Measurements from ENCODE around the gene MAGI1.

MAGI1 gene

DNA sequence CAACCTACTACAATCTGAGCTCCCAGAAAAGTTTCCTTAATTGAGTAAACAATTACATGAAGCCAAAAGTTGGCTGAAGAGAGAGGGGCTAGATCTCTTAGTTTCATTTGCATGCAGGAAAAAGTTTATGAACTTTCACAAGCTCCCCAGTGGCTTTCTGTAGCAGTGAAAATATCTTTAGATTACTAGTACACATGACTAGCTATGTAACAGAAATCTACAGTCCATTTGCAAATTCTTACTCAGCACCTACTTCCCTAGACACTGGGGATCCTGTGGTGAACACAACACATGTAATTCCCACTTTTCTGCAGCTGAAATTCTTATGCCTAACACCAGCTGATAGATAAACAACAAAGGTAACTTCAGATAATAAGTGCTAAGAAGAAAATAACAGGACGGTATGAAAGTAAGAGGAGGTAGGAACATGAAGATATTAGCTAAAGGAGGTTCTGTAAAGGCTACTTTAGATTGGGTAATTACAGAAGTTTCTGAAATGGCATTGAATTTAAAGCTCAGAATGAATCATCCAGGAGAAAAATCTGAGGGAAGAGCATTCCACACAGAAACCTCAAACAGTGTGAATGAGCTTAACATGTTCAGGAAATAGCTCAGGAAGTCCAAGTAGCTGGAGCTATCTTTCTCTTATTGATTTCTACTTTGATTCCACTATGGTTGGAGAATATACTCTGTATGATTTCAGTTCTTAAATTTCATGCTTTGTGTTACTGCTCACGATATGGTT is 204.8 kb downstream of the MAGI1 start:
- peak; percentile 72 for DNase-seq (ENCODE audit: low spot score)

DNA sequence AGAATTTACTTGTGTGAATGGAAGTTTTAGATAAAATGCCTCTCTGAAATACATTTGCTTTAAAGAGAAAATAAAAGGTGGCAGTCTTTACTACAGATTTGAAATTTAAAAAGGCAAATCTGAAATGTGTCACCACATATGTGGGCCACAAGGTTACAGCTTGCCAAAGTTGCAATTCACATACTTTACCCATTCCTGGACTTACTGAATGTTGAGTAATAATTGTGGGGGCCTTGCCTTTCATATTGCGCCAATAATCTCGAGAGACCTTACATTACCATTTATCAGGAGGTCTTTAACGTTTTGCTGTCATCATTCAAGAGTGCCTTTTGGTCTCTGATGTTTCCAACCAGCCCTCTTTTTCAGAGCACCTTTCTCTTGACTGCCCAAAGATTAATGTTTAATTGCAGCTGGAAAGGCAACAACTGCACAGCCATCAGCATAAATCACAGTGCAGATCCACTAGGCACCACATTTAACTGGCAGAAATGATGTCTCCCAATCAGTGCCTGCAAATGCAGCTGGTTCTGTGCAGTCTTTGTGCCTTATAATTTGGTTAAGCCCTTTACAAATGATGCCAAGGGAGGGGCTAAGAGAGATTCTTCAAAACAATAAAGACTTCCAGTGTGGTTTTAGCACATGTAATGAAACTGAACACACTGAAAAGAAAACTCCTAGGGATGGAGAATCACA is 206.8 kb downstream of the MAGI1 start:
- no peak for DNase-seq (ENCODE audit: low spot score)

DNA sequence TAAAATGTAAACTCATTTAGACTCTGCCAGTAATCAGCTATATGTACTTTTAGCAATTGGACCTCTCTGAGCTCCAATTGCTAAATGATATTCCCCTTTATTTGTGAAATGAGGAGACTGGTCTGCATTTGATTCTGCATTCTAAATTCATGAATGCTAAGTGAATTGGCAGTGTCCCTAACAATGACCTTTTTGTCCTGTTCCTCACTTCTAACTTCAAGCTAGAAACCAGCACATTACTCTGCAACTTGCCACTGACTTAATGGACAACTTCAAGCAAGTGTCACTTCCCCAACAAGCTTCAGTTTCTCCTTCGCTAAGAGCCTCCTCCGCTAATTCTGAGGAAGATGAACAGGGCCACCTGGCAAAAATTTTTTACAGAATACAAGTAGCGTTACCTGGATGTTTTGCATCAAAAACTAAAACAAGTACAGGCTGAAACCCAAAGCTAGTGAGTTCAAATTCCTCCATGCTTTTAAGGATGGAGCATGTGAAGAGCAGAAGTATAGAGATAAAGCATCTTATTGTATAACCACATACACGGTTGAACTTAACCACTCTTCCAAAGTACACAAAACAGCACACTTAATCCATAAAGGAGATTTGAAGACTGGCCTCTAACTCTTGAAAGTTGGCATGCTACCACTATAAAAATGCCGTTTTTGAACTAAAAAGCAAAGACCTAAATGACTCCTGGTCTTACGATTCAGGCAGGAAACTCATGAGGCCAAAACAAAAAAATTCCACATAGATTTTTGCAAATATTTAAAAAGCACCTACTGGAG is 207.6 kb downstream of the MAGI1 start:
- DNase-seq (ENCODE audit: low spot score): no peak

- DNase-seq (ENCODE audit: low spot score): no peak
These were observed 209.5 kb downstream of the MAGI1 start for GRCh38 chr3:65829228-65829627.

DNA sequence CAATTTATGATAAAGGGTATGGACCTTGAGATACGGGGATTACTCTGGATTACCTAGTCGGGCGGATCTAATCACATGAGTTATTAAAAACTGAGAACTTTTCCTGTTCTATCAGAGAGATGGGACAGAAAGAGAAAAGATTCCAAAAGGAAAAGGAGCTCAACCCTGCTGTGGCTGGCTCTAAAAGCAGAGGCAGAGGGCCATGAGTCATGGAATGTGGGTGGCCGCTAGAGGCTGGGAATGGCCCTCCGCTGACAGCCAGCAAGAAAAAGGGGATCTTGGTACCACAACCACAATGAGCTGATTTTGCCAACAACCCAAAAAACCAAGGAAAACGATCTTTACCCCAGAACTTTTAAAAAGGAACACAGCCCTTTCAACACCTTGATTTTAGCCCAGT is 210.0 kb downstream of the MAGI1 start:
- peak; percentile 10 for DNase-seq (ENCODE audit: low spot score)

DNA sequence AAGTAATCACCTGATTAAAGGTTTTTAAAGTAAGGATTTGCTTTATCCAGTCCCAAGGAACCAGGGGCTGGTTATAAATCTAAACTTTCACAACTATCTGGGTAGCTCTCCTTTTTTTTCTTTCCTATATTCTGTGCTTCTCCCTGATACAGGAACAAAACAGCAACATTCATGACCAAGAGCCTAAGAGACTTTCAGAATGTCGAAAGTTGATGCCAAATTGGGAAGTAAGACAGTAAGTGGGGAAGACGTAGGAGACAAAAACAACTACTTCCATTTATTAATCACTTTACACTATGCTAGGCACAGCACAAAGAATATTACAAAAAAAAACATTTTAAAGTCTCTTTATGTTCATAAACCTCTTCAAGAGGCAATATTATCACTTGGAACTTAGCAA is 211.6 kb downstream of the MAGI1 start:
- no peak for DNase-seq (ENCODE audit: low spot score)

DNA sequence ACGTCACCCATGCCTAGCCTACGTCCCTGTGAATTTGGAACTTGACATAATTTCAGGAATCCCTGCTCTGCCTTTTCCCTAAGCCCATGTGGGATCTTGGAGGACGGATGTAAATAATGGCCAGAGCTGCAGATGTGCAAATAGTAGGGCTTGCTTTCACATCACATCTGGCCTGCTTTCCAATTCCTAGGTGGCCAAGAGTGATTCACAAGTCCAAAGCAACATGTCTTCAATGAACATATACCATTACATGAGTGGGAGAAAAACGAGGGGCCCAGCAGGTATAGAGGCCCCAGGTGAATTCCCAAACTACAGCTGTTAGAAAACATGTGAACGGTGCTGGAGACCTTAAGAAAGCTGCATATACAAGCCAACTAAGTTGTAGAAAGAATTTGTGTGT is 214.6 kb downstream of the MAGI1 start:
- DNase-seq (ENCODE audit: low spot score): no peak

DNA sequence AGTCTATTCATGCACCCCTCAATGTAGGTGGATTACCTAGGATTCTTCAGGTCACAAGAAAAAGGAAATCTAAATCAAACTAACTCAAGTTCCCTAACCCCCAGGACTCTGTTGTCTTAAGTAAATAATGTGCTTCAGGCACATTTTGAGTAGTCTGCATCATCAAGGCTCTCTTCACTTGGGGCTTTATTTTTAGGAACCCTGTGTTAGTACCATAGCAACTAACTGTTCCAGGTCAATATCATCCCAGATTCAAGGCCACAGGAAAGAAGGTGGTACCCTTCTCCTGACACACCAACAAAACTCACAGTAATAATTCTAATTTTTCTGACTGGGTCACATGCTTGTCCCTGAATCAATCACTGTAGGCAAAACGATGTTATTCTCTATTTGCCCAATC is 218.1 kb downstream of the MAGI1 start:
- no peak for DNase-seq (ENCODE audit: low spot score)

DNA sequence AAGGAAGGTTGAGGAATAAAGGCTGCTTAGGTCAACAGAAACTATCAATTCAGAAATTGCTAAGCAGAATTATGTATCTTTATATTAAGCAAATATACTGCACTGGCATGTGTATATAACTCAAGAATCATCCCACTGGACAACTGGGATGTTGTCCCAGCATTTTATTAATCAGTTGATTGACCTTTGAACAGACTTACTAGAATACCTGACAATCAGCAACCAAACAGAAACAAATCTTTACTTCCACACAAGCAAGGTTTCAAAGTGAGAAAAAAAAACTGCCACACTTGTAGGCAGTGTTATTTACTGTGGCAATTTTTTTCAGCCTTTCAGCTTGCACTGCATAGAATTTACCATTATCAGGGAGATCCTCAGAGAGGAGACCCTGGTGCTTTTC is 218.8 kb downstream of the MAGI1 start:
- no peak for DNase-seq (ENCODE audit: low spot score)

DNA sequence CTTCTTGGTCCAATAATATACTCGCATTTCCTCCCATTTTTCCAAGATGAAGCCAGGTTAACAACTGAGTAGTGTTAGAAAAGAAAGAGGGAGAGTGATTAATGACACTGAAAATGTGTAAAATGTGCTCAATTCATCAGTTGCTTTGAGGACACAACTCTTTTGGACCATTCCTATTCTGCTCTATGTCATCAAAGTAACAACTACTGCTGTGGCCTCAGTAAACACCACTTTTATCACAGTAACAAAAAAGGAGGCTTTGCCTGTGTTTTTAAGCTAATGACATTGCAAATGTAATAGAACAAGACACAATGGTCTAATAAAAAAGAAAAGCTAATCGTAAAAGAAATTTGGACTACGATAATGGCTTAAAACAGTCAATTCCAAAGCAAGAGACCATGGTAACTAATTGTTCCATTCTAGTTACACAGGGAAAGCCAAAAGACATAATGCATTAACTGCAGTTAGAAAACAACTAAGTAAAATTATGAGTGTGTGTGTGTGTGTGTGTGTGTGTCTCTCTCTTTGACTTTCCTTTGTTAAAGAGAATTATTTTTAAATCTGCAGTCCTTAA is 221.1 kb downstream of the MAGI1 start:
- no peak for DNase-seq (ENCODE audit: low spot score)

DNA sequence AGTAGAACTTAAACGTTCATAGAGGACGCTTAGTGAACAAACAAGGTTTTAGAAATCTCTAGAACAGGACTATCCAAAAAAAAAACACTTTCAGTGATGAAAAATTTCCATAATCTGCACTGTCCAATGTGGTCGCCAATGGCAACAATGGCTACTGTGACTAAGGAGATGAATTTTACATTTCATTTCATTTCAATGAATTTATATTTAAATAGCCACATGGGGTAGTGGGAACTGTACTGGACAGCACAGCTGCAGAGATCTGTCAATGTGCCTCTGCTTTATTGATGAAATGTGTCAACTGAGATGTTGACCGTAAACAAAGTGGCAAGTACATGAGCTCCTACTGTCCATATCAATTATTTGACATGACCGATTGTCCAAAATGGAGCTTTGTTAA is 222.5 kb downstream of the MAGI1 start:
- DNase-seq (ENCODE audit: low spot score): no peak

DNA sequence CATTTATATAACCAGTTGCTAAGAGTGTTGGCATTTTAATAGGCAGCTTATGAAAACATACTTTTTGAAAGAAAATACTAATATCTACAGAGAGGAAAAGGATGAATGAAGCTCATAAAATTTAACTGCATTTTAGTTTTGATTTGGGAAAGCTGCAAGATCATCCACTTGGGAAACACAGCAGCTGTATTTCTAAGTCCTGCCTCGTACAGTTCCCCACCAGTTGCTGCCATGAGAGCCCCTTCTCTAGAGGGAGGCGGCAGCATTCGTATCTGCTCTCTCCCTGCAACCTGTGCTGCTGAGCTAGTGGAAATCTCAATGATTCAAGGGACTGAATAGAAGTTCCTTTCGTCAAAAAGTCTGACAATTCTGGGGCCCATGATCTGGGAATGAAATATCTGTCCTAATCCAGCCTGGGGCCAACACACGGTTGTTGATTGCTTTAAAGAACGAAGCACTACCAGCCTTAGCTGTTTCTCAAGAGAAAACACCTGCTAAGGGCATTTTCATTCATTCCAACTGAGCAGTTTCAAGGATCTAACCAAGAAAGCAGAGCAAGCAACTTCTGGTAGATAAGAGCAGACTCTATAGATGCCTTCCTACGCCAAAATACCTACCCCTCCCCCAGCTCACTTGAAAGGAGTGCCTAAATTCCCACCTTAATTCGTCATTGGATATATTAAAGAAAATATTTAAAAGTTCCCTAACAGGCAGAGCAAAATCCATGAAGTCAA is 223.7 kb downstream of the MAGI1 start:
- no peak for DNase-seq (ENCODE audit: low spot score)

- DNase-seq (ENCODE audit: low spot score): no peak
These were observed 226.8 kb downstream of the MAGI1 start for GRCh38 chr3:65811892-65812291.

DNA sequence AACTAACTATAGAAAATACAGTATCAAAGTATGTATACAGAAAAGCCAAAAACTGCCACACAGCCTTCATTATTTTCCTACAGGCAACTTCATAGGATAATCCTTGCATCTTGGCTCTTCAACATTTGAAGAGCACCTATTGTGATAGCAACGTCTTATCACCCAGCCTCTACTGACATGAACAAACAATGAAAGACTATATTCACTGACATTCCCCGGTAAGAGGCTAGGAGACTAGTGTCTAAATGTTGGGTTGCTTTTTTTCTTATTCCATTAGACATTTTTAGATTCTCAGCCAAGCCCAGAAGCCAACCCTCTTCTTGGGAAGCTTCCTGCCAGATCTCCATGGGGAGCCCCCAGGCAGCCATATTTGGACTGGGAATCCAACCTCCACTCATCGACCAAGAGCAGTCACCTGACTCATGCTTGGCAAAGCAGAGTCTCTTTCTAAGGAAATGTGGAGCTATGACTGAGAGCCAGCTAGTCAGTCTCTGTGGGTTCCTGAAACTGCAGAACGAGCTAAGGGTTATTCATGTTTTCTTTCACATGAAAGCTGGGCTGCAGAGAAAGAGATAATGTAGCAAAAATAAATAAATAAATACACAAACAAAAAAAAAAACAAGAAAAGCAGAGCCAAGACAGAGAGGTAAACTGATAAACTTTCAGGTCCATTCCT is 227.5 kb downstream of the MAGI1 start:
- no peak for DNase-seq (ENCODE audit: low spot score)

DNA sequence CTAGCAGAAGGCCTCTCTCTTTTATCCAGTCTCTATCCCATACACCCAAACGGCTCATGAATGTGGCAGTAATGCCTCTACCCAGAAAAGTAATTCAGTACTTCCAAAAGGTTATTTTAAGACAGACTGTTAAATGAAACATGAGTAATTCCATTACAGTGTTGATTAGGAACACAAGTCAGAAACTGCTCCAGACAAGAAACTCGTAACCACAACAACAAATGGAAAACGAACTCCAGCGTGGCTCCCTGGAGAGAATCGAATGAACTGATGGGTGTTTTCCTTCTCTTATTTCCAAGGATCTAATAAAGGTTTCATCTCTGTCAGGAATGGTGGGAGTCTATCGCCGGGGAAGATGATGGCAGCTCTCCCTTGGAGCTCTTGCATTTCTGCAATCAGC is 228.4 kb downstream of the MAGI1 start:
- no peak for DNase-seq (ENCODE audit: low spot score)

DNA sequence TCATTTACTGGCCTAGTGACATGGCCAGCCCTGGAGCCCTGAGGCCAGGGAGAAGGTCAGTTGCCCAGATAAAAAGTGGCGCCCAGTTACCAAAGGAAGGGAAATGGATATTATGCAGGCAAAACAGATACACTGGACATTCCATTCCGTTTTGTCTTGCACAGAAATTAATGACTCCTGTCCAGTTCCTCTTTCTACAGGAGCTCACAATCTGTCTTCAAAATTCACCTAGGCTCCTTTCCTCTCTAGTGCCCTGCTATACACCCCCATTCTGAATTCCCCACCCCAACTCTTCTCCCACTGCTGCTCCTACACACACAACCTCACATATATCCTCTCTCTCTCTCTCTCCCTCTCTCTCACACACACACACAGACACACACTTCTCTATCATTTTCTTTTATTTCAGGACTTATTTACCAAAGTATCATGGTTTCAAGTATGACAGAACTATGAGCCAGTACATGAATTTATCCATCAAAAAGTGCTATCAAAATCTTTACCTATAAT is 229.0 kb downstream of the MAGI1 start:
- no peak for DNase-seq (ENCODE audit: low spot score)

DNA sequence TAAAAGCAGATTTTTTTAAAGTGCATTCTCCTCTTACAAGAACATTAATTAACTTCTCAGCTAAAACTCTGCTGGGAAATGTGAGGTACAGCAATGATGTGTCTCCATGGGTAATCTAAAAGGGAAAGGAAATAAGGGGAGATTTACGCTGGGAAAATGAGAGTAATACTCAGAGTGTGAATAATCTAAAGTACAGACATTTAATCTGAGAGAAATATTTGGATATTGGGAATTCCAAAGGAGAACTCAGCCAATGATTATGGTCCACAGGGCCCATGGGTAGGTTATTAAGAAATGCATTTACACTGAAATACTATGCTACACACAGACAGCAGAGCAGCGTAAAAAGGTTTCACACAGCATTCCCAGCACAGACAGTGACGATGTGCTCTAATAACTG is 229.9 kb downstream of the MAGI1 start:
- DNase-seq (ENCODE audit: low spot score): no peak

DNA sequence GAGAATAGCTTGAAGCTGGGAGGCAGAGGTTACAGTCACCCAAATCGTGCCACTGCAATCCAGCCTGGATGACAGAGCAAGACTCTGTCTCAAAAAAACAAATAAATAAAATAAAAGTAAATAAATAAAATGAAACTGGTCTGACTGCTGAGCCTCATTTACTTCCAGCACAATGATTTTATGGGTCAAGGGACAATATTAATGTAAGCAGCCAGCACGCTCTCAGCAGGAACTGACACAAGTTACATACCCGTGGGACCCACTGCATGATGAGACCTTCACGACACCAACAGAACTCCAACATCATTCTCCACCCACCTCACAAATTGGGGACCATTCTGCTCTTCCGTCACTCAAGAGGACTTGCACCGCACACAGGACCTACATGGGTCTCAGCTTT is 230.3 kb downstream of the MAGI1 start:
- no peak for DNase-seq (ENCODE audit: low spot score)

DNA sequence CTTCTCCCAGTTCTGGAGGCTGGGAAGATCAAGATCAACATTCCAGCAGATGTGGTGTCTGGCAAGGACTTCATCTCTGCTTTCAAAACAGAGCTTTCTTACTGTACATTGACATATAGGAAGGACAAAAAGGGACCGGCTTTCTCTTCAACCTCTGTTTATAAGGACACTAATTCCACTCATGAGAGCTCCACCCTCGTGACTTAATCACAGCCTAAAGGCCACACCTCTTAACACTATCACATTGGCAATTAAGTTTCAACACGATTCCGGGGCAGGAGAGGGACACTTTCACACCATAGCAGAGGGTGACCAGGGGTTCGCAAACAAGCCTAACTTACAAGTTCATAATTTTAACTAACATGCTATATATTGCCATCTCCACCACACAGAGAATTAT is 231.5 kb downstream of the MAGI1 start:
- no peak for DNase-seq (ENCODE audit: low spot score)

GRCh38 chr3:65806600-65806999 is 232.1 kb downstream of the MAGI1 start:
- no peak for DNase-seq (ENCODE audit: low spot score)

DNA sequence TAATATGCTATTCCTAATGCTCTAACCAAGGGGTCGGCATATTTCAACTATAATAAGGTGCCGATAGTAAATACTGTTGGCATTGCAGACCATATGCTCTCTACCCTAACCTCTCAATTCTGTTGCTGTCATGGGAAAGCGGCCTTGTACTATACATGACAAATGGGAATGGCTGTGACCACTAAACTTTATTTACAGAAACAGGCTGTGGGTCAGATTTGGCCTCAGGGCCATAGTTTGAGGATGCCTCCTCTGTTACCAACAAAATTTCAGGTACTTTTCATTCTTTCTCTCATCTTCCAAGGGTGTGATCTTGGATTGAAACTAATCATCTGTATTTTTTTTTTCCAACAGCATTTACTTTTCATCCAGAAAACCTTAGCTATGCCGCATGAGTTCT is 242.0 kb downstream of the MAGI1 start:
- DNase-seq (ENCODE audit: low spot score): no peak

Data from kidney tubule cell (primary cell).